GM19239 (cell line): Measurements from ENCODE around the gene PLIN3.
"Not testable (repeated sequence)": the region's sequence is repeated elsewhere in the genome, so short reads cannot be mapped to it uniquely, and the experiment has no call there.

Experiments used
- DNase-seq: peaks from one replicate; pipeline ENCODE4 v3.0.0; 2011; ENCODE audit warnings: low spot score; ENCODE audit not compliant: insufficient read length
- FAIRE-seq: peaks from 2 replicates; lab custom pipeline; 2011; peaks lifted over from hg19 to GRCh38; lab: Jason Lieb, UNC

PLIN3 gene

DNA sequence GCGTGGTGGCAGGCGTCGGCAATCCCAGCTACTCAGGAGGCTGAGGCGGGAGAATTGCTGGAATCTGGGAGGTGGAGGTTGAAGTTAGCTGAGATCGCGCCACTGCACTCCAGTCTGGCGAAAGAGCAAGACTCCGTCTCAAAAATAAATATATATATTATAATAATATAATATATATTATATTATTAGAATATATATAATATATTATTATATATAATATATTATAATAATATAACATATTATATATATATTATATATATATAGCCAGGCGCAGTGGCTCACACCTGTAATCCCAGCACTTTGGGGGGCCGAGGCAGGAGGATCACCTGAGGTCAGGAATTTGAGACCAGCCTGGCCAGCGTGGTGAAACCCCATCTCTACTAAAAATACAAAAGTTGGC, 25.5 kb upstream of the PLIN3 start:
- not testable (repeated sequence) for FAIRE-seq, DNase-seq

DNA sequence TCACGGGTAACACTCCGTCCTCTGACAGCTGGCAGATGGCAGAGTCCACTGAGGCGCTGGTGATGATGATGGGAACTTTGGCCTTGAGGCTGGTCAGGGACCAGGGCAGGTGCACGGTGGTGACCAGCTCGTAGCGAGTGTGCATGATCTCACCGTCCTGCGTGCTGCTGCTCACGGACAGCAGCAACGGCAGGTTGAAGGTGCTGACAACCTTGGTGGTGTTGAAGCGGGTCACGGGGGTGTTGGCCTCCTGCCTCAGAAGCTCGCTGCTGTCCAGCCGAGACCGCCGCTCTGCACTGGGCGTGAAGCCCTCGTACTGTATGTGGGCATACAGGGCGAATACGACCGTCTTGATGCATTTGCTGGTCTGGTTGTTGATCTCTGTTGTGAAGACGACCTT, 23.6 kb upstream of the PLIN3 start:
- no peak for FAIRE-seq
- no peak for DNase-seq

DNA sequence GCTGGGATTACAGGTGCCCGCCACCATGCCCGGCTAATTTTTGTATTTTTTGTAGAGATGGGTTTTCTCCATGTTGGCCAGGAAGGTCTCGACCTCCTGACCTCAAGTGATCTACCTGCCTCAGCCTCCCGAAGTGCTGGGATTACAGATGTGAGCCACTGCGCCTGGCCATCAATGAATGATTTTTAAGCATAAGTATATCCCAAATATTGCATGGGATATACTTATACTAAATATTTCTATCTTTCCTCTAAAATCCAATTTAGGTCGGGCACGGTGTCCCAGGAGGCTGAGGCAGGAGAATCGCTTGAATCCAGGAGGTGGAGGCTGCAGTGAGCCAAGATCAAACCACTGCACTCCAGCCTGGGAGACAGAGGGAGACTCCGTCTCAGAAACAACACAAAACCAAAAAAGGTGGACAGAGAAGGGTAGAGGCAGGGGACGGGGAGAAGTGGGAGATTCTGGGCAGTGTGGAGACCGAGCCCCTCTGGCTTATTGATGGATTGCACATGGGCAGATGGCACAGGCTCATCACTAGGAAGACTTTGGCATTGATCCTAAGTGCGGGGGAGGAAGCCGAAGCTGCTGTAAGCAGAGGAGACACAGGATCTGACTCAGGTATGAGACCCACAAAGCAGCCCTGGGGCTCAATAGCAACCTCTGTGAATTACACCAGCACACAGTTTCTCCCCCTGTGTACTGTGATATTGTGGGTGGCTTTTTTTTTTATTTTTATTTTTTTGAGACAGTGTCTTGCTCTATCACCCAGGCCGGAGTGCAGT, 21.8 kb upstream of the PLIN3 start:
- FAIRE-seq = no peak
- DNase-seq = no peak

DNA sequence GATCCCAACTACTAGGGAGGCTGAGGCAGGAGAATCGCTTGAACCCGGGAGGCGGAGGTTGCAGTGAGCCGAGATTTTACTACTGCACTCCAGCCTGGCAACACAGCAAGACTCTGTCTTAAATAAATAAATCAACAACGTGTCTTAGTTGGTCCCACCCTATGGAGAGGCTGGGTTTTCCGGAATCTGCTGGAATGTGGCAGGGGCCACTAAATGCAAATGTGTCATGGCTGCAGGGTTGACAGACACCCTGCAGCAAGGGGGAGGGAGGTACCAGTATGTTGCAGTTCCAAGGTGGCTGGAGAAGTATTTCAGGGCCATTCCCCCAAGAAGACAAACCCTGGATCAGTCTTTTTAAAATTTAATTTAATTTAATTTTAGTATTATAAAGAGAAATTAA, 20.3 kb upstream of the PLIN3 start:
- DNase-seq, FAIRE-seq: not testable (repeated sequence)

DNA sequence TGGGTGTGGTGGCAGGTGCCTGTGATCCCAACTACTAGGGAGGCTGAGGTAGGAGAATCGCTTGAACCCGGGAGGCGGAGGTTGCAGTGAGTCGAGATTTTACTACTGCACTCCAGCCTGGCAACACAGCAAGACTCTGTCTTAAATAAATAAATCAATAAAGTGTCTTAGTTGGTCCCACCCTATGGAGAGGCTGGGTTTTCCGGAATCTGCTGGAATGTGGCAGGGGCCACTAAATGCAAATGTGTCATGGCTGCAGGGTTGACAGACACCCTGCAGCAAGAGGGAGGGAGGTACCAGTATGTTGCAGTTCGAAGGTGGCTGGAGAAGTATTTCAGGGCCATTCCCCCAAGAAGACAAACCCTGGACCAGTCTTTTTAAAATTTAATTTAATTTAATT, 17.5 kb upstream of the PLIN3 start:
- not testable (repeated sequence) for DNase-seq, FAIRE-seq

DNA sequence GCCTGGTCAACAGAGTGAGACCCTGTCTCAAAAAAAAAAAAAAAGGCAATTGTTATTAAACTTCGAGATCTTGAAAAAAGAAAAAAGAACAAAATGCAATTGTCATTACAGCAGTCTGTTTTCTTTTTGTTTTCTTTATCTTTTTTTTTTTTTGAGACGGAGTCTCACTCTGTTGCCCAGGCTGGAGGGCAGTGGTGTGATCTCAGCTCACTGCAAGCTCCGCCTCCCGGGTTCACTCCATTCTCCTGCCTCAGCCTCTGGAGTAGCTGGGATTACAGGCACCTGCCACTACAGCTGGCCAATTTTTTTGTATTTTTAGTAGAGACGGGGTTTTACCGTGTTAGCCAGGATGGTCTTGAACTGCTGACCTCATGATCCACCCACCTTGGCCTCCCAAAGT, 15.4 kb upstream of the PLIN3 start:
- DNase-seq, FAIRE-seq: not testable (repeated sequence)

DNA sequence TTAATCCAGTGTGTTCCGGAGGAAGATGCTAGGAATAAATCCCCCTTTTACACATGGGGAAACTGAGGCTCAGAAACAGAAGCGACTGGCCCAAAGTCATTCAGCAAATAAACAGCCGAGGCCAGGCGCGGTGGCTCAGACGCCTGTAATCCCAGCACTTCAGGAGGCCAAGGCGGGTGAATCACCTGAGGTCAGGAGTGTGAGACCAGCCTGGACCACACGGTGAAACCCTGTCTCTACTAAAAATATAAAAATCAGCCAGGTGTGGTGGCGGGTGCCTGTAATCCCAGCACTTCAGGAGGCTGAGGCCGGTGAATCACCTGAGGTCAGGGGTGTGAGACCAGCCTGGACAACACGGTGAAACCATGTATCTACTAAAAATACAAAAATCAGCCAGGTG, 11.6 kb upstream of the PLIN3 start:
- FAIRE-seq = no peak
- DNase-seq = no peak

DNA sequence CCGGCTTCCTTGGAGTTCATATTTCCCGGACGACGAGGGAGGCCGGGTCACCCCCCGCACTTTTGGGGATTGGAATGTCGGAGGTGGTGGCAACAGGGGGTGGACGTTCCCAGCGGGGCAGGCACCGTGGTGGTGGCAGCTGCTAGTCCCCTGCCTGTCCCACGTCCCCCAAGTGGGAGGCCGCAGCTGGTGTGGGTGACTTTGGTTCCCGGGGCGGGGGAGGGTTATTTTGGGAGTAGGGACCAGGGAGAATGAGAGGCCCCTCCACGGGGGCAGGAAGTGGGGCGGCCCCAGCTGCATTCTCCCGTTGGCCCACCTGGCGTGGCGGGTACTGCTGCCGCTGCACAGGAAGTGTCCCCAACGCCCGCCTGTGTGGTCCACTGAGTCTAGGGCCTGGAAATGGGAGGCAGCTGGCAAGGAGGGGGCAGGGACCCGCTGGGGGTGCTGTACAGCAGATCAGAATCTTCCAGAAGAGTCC, 11.1 kb upstream of the PLIN3 start:
- DNase-seq = peak; percentile 24
- FAIRE-seq = peak; percentile 14

DNA sequence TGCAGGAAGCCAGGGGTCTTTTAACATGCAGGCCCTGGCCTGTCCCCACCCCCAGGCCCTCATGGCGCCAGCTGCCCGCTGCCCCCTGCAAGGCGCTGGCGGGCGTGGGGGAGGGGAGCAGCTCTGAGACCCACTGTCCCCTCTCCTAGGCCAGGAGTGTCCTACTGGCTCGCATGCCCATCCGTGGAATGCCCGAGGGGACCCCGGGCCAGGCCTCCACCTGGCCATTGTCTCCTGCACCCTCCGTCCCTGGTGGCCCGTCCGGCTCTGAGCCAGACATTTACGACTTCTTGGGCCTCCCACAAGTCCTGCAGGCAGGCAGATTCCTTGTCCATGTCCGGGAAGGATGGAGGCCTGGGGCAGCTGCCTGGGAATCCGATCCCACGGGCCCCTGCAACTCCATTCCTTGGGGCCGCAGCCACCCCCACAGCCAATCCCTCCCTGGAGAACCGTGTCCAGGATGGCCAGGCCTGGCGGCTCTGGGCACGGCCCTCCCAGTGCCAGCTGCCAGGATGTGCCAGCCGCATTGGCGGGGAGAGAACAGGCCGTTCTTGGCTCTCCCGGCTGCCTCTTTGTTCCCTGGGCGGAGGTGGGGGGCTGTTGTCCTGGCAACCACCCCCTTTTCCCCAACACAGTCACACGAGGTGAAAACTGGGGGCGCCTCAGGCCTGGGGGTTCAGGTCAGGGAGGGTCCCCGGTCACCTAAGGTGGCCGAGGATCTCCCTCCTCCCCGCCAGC, 10.5 kb upstream of the PLIN3 start:
- DNase-seq = no peak
- no peak for FAIRE-seq

DNA sequence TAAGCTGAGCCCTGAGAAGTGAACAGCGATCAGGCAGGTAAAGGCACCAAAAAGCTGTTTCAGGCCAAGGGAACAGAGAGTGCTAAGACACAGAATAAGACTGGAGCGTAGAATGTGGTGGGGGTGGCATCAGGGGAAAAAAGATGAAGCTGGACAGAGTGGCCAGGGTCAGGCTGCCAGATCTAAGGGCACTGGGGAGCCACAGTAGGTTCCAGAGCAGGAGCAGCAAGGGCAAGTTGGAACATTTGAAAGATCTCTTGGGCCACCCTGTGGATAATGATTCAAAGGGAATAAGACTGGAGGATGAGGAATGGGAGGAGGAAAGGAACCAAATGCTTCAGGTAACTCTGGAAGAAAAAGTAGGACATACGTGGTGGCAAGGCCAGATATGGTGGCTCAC, 6.5 kb upstream of the PLIN3 start:
- FAIRE-seq = no peak
- DNase-seq = no peak

DNA sequence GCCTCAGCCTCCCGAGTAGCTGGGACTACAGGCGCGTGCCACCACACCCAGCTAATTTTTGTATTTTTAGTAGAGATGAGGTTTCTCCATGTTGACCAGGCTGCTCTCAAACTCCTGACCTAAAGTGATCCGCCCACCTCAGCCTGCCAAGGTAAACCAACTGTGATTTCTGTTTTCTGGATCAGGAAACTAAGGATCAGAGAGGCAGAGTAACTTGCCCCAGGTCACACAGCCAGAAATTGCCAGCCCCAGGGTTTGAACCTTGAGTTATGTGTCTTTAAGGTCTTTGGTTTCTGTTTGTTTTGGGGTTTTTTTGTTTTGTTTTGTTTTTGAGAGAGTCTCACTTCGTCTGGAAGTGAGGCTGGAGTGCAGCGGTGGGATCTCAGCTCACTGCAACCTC, 4.2 kb upstream of the PLIN3 start:
- DNase-seq = no peak
- no peak for FAIRE-seq

DNA sequence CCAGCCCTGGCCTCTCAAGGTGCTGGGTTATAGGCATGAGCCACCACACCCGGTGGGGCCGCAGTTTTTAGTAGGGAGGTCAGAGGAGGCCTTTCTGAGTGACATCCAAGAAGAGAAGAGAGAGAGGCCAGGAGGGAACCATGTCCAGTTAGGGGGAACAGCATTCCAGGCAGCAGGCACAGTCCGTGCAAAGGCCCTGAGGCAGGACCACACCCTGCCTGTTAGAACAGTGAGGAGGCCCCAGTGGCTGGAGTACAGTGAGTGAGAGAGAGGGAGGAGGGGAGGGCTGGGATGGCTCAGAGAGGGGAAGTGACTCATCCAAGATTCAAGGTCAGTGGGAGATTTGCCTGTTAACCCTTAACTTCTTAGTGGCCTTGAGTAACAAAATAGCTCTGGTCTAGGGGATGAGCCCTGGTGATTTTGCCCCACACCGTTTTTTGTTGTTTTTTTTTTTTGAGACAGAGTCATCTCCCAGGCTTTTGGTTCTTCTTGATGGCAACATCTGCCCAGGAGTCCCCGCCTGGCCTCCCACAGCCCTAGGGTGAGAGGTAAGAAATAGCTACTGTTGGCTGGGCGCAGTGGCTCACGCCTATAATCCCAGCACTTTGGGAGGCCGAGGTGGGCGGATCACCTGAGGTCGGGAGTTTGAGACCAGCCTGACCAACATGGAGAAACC, 2.7 kb upstream of the PLIN3 start:
- FAIRE-seq = no peak
- DNase-seq = no peak

DNA sequence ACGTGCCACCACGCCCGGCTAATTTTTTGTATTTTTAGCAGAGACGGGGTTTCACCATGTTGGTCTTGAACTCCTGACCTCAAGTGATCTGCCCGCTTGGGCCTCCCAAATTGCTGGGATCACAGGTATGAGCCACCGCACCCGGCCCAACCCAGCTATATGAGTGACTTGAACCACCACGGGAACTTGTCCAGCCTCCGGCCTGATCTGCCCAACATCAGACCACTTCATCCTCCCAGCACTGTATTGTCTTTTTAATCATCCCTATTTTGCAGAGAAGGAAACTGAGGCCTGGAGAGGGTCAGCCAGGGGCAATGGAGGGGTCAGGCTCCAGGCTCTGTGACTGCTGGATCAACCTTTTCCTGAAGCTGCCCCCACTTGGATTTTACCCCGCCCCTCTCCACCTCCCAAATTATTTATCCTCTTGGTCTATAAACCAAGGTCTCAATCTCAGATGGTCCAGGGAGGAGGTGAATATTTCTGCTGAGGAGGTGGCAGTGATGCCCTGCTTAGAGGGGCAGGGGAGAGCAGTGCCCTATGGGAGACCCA, 893 bp upstream of the PLIN3 start:
- DNase-seq (no peak), FAIRE-seq (no peak)

DNA sequence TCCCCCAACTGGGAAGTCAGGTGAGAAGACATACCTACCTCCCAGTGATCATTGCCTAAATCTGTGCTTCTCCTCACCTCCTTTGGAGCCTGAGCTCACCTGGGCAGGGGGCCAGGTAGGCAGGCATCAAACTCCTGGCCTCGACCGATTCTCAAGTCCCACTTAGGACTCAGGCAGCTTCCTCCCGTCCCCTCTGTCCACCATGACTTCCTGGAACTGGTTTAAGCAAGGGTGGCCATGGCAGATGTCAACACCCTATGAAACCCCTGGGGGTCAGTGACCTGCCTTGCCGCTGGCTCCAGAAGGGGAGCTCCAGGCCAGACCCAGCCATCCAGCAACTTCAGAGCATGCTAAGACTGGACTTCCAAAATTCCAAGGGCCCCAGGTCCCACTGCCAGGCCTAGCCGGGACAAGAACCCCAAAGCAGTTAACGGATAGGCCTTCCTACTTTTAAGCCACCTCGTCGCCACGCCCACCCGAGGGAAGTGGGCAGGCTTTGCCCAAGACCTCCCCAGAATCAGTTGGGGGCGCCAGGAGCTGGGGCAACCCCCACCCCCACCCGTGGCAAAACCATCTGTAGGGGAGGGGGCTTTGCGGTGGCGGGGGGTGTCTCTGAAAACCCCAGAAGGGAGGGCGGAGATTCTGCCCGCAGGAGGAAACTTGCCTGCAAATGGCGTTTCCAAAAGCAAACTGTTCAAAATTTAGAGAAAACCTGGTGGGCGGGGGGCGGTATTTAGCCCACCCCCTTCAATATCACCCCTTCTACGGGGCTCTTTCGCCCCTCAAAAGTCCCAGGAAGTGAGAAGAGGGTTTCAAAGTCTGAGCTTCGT, 657 bp downstream of the PLIN3 start:
- FAIRE-seq = no peak
- DNase-seq = no peak

DNA sequence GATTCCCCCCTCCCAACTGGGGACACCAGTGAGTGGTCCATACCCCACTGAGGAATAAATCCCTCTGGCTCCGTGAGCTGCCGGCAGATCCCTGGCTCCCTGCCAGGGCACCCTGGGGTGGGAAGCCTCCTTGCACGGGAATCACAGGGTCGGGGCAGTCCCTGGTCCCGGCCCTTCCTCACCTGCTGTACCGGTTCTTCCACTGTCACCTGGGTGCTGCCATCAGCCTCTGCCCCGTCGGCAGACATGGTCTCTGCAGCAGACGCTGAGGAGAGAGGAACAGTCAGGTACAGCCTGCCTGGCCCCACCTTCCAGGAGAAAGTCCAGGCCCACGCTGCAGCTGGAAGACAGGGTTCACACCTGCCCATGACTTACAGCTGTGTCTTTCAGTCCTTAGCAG, 6.3 kb downstream of the PLIN3 start:
- no peak for DNase-seq
- no peak for FAIRE-seq

DNA sequence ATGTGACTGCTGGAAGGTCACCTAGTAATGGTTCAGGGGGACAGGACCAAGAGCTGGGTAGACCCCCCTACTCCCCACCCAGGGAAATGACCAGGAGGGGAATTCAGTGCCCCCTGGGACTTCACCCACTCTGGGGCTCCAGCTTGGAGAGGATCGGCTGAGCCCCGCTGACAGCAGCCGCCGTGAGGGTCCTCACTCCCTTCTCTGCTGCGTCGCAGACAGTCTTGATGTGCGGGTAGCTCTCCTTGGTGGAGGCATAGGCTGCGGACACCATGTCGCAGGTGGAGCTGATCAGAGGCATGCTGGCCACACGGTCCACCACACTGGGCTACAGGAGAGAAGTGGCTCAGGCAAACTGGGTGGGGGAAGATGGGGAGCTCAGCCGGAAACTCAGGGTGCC, 7.8 kb downstream of the PLIN3 start:
- no peak for FAIRE-seq
- no peak for DNase-seq

DNA sequence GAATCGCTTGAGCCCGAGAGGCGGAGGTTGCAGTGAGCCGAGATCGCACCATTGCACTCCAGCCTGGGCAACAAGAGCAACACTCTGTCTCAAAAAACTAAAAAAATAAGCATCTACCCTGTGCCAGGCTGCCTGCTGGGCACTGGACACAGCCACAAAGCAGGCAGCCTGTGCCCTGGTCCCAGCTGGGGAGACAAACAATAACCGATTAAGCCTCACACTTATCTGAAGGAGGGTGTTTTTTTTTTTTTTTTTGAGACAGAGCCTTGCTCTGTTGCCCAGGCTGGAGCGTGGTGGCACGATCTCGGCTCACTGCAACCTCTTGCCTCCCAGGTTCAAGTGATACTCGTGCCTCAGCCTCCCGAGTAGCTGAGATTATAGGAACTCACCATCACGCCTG, 11.0 kb downstream of the PLIN3 start:
- not testable (repeated sequence) for DNase-seq, FAIRE-seq

DNA sequence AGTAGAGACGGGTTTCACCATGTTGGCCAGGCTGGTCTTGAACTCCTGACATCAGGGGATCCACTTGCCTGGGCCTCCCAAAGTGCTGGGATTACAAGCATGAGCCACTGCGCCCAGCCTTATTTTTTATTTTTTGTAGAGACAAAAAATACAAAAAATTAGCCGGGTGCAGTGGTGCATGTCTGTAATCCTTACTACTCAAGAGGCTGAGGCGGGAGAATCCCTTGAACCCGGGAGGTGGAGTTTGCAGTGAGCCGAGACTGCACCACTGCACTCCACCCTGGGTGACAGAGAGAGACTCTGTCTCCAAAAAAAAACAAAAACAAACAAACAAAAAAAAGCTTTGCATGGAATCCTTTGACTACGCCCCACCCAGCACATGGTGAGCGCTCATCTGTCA, 14.0 kb downstream of the PLIN3 start:
- not testable (repeated sequence) for DNase-seq, FAIRE-seq

DNA sequence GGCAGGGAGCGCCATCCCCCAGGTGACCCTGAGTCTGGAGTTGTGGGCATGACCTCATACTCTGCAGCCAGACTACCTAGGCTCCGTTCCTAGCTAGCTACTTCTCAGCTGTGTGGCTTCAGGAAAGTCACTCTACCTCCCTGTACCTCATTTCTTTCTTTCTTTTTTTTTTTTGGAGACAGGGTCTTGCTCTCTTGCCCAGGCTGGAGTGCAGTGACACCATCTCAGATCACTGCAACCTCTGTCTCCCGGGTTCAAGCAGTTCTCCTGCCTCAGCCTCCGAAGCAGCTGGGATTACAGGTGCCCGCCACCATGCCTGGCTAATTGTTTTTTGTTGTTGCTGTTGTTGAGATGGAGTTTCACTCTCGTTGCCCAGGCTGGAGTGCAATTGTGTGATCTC, 15.0 kb downstream of the PLIN3 start:
- no peak for DNase-seq
- no peak for FAIRE-seq
